H9 (cell line): Measurements from ENCODE around the gene SLC12A8. TPM values are rescaled to one million over a fixed set of nuclear protein-coding genes. Genes with fewer than 3 reads are reported as not detected.

Source experiments
- DNase-seq: peaks from one replicate; pipeline ENCODE4 v3.0.0-alpha.2; 2017
- H2AFZ ChIP-seq: one replicate; pipeline ENCODE4 v1.6.1; 2013; ENCODE audit warnings: mild to moderate bottlenecking, low read length, control low read depth, moderate library complexity
- H2AK5ac ChIP-seq: 2 replicates; pipeline ENCODE4 v1.6.1; 2013; ENCODE audit warnings: low read length, control low read depth, mixed read lengths; ENCODE audit not compliant: insufficient read length
- H2BK120ac ChIP-seq: one replicate; pipeline ENCODE4 v1.6.1; 2013; ENCODE audit warnings: low read depth, mild to moderate bottlenecking, low read length, control low read depth, inconsistent platforms; ENCODE audit not compliant: poor library complexity, severe bottlenecking
- H2BK12ac ChIP-seq: 2 replicates; pipeline ENCODE4 v1.6.1; 2013; ENCODE audit warnings: low read length, control low read depth, mixed read lengths, low read depth; ENCODE audit not compliant: insufficient read length
- H2BK15ac ChIP-seq: 2 replicates; pipeline ENCODE4 v1.6.1; 2013; ENCODE audit warnings: low read depth, low read length, control low read depth
- H2BK20ac ChIP-seq: one replicate; pipeline ENCODE4 v1.6.1; 2013; ENCODE audit warnings: low read depth, mild to moderate bottlenecking, low read length, control low read depth, inconsistent platforms; ENCODE audit not compliant: poor library complexity, severe bottlenecking
- H2BK5ac ChIP-seq: 2 replicates; pipeline ENCODE4 v1.6.1; 2013; ENCODE audit warnings: low read length, control low read depth, mixed read lengths; ENCODE audit not compliant: insufficient read length
- H3K14ac ChIP-seq: 2 replicates; pipeline ENCODE4 v1.6.1; 2013; ENCODE audit warnings: low read length, control low read depth; ENCODE audit not compliant: insufficient read depth
- H3K18ac ChIP-seq: 2 replicates; pipeline ENCODE4 v1.6.1; 2013; ENCODE audit warnings: low read depth, mild to moderate bottlenecking, mixed read lengths, low read length, control low read depth; ENCODE audit not compliant: insufficient read length
- H3K23ac ChIP-seq: 2 replicates; pipeline ENCODE4 v1.6.1; 2013; ENCODE audit warnings: low read length, control low read depth, mixed read lengths, low read depth; ENCODE audit not compliant: insufficient read length
- H3K23me2 ChIP-seq: 2 replicates; pipeline ENCODE4 v1.6.1; 2013; ENCODE audit warnings: low read depth, mild to moderate bottlenecking, mixed read lengths, low read length, control low read depth; ENCODE audit not compliant: insufficient read length, poor library complexity, severe bottlenecking
- H3K27ac ChIP-seq: 2 replicates; pipeline ENCODE4 v1.5.1; 2013; ENCODE audit warnings: low read length, control low read depth, mixed read lengths, low read depth; ENCODE audit not compliant: insufficient read length
- H3K27me3 ChIP-seq: 2 replicates; pipeline ENCODE4 v1.6.1; 2013; ENCODE audit warnings: low read length, control low read depth, inconsistent platforms; ENCODE audit not compliant: insufficient read depth
- H3K4ac ChIP-seq: 2 replicates; pipeline ENCODE4 v1.6.1; 2013; ENCODE audit warnings: low read depth, mild to moderate bottlenecking, control low read depth, inconsistent platforms, low read length, moderate library complexity
- H3K4me1 ChIP-seq: 2 replicates; pipeline ENCODE4 v1.6.1; 2013; ENCODE audit warnings: low read length, control low read depth, inconsistent platforms; ENCODE audit not compliant: insufficient read depth
- H3K4me2 ChIP-seq: 2 replicates; pipeline ENCODE4 v1.6.1; 2013; ENCODE audit warnings: low read length, control low read depth, mixed read lengths; ENCODE audit not compliant: insufficient read length, insufficient read depth
- H3K56ac ChIP-seq: 2 replicates; pipeline ENCODE4 v1.6.1; 2013; ENCODE audit warnings: low read depth, mild to moderate bottlenecking, mixed read lengths, low read length, control low read depth; ENCODE audit not compliant: insufficient read length
- H3K79me1 ChIP-seq: 2 replicates; pipeline ENCODE4 v1.6.1; 2013; ENCODE audit warnings: low read depth, mild to moderate bottlenecking, moderate library complexity, low read length, control low read depth, inconsistent platforms; ENCODE audit not compliant: insufficient read depth, poor library complexity, severe bottlenecking
- H3K79me2 ChIP-seq: 2 replicates; pipeline ENCODE4 v1.6.1; 2013; ENCODE audit warnings: low read length, control low read depth, inconsistent platforms; ENCODE audit not compliant: insufficient read depth
- H3K9ac ChIP-seq: 2 replicates; pipeline ENCODE4 v1.6.1; 2013; ENCODE audit warnings: low read length, control low read depth, mixed read lengths; ENCODE audit not compliant: insufficient read length; ENCODE audit errors: extremely low read depth
- H3K9me3 ChIP-seq: one replicate; pipeline ENCODE4 v1.6.1; 2013; ENCODE audit warnings: low read depth, low read length, inconsistent platforms; ENCODE audit not compliant: control insufficient read depth
- H3T11ph ChIP-seq: one replicate; pipeline ENCODE4 v1.6.1; 2013; ENCODE audit warnings: mild to moderate bottlenecking, low read length, control low read depth, inconsistent platforms
- H4K20me1 ChIP-seq: one replicate; pipeline ENCODE4 v1.6.1; 2013; ENCODE audit not compliant: control insufficient read depth, insufficient read length, insufficient read depth
- H4K5ac ChIP-seq: 2 replicates; pipeline ENCODE4 v1.6.1; 2013; ENCODE audit warnings: low read depth, mild to moderate bottlenecking, mixed read lengths, low read length, control low read depth; ENCODE audit not compliant: insufficient read length
- H4K8ac ChIP-seq: replicated peaks from 2 replicates; pipeline ENCODE4 v1.6.1; 2013; ENCODE audit warnings: low read length, control low read depth, mixed read lengths, low read depth; ENCODE audit not compliant: insufficient read length
- H4K91ac ChIP-seq: 2 replicates; pipeline ENCODE4 v1.6.1; 2013; ENCODE audit warnings: low read depth, mild to moderate bottlenecking, moderate library complexity, mixed read lengths, low read length, control low read depth; ENCODE audit not compliant: insufficient read length
- H3K27ac Mint-ChIP-seq, 3 experiments: 2 replicates in 2 of 3; 3 replicates in 1 of 3; pipeline ENCODE4 v1.8.0; 2020 to 2021; ENCODE audit warnings: mixed read lengths in 3 of 3, mild to moderate bottlenecking in 1 of 3, moderate library complexity in 1 of 3
- H3K27me3 Mint-ChIP-seq: 2 replicates; pipeline ENCODE4 v1.8.0; 2021; ENCODE audit warnings: low read depth, mild to moderate bottlenecking, moderate library complexity, mixed read lengths
- H3K36me3 Mint-ChIP-seq, 3 experiments: 2 replicates in 2 of 3; 3 replicates in 1 of 3; pipeline ENCODE4 v1.8.0; 2020 to 2021; ENCODE audit warnings: low read depth in 3 of 3, mixed read lengths in 3 of 3; ENCODE audit not compliant: insufficient read depth in 1 of 3
- H3K4me1 Mint-ChIP-seq, 2 experiments: 2 replicates each; pipeline ENCODE4 v1.8.0; 2020; ENCODE audit warnings: mixed read lengths in 2 of 2
- H3K4me3 Mint-ChIP-seq, 2 experiments: 2 replicates in 1 of 2; 3 replicates in 1 of 2; pipeline ENCODE4 v1.8.0; 2020 to 2021; ENCODE audit warnings: mild to moderate bottlenecking in 2 of 2, mixed read lengths in 2 of 2, moderate library complexity in 1 of 2
- H3K9me3 Mint-ChIP-seq, 2 experiments: 2 replicates in 1 of 2; 3 replicates in 1 of 2; pipeline ENCODE4 v1.8.0; 2020; ENCODE audit warnings: mild to moderate bottlenecking in 2 of 2, mixed read lengths in 2 of 2, moderate library complexity in 1 of 2
- CTCF ChIP-seq: fragments of 200-600 bp; sonication (generic); conservative IDR thresholded peaks from 3 replicates; pipeline ENCODE4 v1.8.0; 2021; ENCODE audit warnings: antibody characterized with exemption, mild to moderate bottlenecking
- WGBS: extraction: QIAGEN DNeasy Blood & Tissue Kit; methylation state at CpG from one replicate; pipeline ENCODE4 v1.1.7; 2013; ENCODE audit warnings: missing lambda C conversion rate, low lambda C conversion rate, mixed read lengths; ENCODE audit not compliant: insufficient read length; ENCODE audit errors: extremely low coverage; 5-methylcytosine and 5-hydroxymethylcytosine counted together
- total RNA-seq: library from RNA; stranded (reverse); gene quantifications from 2 replicates; pipeline ENCODE4 v1.2.1, GENCODE V29; 2021

Gene SLC12A8
- total RNA-seq, 1 experiment from 2014 or later = 8.2 TPM

DNA sequence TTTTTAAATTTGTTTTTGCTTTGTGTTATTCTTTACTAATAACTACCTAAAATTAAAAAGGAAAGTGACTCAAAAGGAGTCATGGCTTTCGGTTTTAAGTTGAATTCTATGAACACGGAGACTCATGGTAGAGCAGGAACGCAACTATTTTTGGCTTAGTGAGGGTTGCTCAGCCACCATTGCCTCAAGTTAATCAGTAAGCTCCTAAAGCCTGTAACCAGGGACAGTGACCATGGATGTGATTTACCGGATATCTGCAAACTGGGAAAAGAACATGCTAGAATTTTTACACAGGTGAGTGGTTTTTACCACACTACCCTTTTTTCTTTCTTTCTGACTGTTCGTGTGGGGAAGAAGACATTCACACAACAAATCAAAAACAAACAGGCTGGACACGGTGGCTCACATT, 11.8 kb downstream of the SLC12A8 start:
- Histone ChIP-seq H2BK12ac (no peak overlapping the region), H3K56ac (no peak overlapping the region), H2AK5ac (no peak overlapping the region), H3K9me3 (no peaks in the 10 kb centered on the region), H3K4ac (no peak overlapping the region), H3K23me2 (no peaks in the 10 kb centered on the region), H3K23ac (no peak overlapping the region), H4K91ac (no peak overlapping the region), H3K18ac (no peak overlapping the region), H3K79me1 (no peaks in the 10 kb centered on the region), H2BK20ac (no peak overlapping the region), H4K8ac (no peak overlapping the region), H4K20me1 (no peaks in the 10 kb centered on the region), H3K14ac (no peak overlapping the region), H3K4me2 (no peak overlapping the region), H2BK5ac (no peak overlapping the region), H2BK120ac (no peak overlapping the region), H2AFZ (no peak overlapping the region), H3K9ac (no peak overlapping the region), H3K4me1 (no peaks in the 10 kb centered on the region), H3K27ac (no peak overlapping the region), H3K27me3 (no peaks in the 10 kb centered on the region), H4K5ac (no peak overlapping the region), H2BK15ac (no peak overlapping the region), H3K79me2 (no peaks in the 10 kb centered on the region), H3T11ph (no peak overlapping the region)
- no CpG with 5 or more reads among the region's 6 CpGs for WGBS
- Mint-ChIP-seq H3K27me3 (no peaks in the 10 kb centered on the region), H3K36me3 (peaks cover 0 to 5% (median 2%) of the 10 kb centered on the region in 3 experiments; a peak in 3 of 7 replicates), H3K9me3 (no peaks in the 10 kb centered on the region; a peak in 1 of 5 replicates), H3K27ac (no peak overlapping the region), H3K4me1 (0 out of 4 replicates have a peak, but pooled peaks cover 0 to 2% of the 10 kb centered on the region in 2 experiments), H3K4me3 (no peak overlapping the region)
- TF ChIP-seq CTCF = no peak
- no peak for DNase-seq
